GM21367 (cell line): Measurements from ENCODE around the gene GOLGA8B.
A peak's percentile ranks its signal among the peaks of the same experiment; 100 is the strongest.
"Not testable (repeated sequence)": the region's sequence is repeated elsewhere in the genome, so short reads cannot be mapped to it uniquely, and the experiment has no call there.

ENCODE experiments used
- ATAC-seq: cut with Tn5 transposase; IDR thresholded peaks from one replicate; pipeline ENCODE4 v1.9.1; 2021; ENCODE audit not compliant: unreplicated experiment

GOLGA8B gene

GRCh38 chr15:34598799-34599585 is 15.5 kb upstream of the GOLGA8B start:
- ATAC-seq: no peak

- ATAC-seq: no peak
Observed at GRCh38 chr15:34597316-34597715, 13.9 kb upstream of the GOLGA8B start.

GRCh38 chr15:34594361-34594760 is 10.9 kb upstream of the GOLGA8B start:
- no peak for ATAC-seq

- ATAC-seq: no peak
Observed at GRCh38 chr15:34591306-34591705, 7.9 kb upstream of the GOLGA8B start.

- ATAC-seq: peak; percentile 42
Observed at GRCh38 chr15:34588046-34588674, 4.7 kb upstream of the GOLGA8B start.

GRCh38 chr15:34585966-34586365 is 2.5 kb upstream of the GOLGA8B start:
- ATAC-seq: not testable (repeated sequence)

- ATAC-seq: no peak
Observed at GRCh38 chr15:34584996-34585395, 1.5 kb upstream of the GOLGA8B start.

GRCh38 chr15:34584330-34584668 is 848 bp upstream of the GOLGA8B start:
- no peak for ATAC-seq

GRCh38 chr15:34582461-34583371 is 735 bp downstream of the GOLGA8B start:
- ATAC-seq: peak; percentile 54

- not testable (repeated sequence) for ATAC-seq
Observed at GRCh38 chr15:34581687-34582460, 1.6 kb downstream of the GOLGA8B start.

- no peak for ATAC-seq
Observed at GRCh38 chr15:34581043-34581365, 2.4 kb downstream of the GOLGA8B start.

- not testable (repeated sequence) for ATAC-seq
Observed at GRCh38 chr15:34580251-34581042, 3.0 kb downstream of the GOLGA8B start.

GRCh38 chr15:34578283-34578674 is 5.2 kb downstream of the GOLGA8B start:
- no peak for ATAC-seq

GRCh38 chr15:34577658-34578282 is 5.7 kb downstream of the GOLGA8B start:
- not testable (repeated sequence) for ATAC-seq

- not testable (repeated sequence) for ATAC-seq
Observed at GRCh38 chr15:34575035-34575434, 8.4 kb downstream of the GOLGA8B start.

GRCh38 chr15:34572921-34573320 is 10.5 kb downstream of the GOLGA8B start:
- ATAC-seq: not testable (repeated sequence)

- not testable (repeated sequence) for ATAC-seq
Observed at GRCh38 chr15:34572019-34572641, 11.3 kb downstream of the GOLGA8B start.

GRCh38 chr15:34569670-34570396 is 13.6 kb downstream of the GOLGA8B start:
- ATAC-seq: not testable (repeated sequence)
